K562 (cell line): ENCODE data around the gene RSBN1L. TPM values are rescaled to one million over a fixed set of nuclear protein-coding genes. Genes with fewer than 3 reads are reported as not detected.
A peak's percentile ranks its signal among the peaks of the same experiment; 100 is the strongest.

Experiments
- BRD4 ChIP-seq: fragments of 200-600 bp; sonication (generic); IDR thresholded peaks from 2 replicates; pipeline ENCODE4 v1.6.1; 2017; ENCODE audit warnings: inconsistent platforms
- ESRRA ChIP-seq: fragments of 450-650 bp; IDR thresholded peaks from 2 replicates; pipeline ENCODE4 v1.6.1; 2014; ENCODE audit warnings: low read depth, mild to moderate bottlenecking, moderate library complexity, borderline replicate concordance
- FIP1L1 ChIP-seq: fragments of 200-400 bp; formaldehyde crosslinking; IDR thresholded peaks from 2 replicates; pipeline ENCODE4 v1.6.1; 2018; ENCODE audit warnings: mild to moderate bottlenecking, low read depth, low read length; ENCODE audit not compliant: poor library complexity, severe bottlenecking
- FOXP1 ChIP-seq: sonication (generic); formaldehyde crosslinking; IDR thresholded peaks from 2 replicates; pipeline ENCODE4 v1.8.0; 2022; ENCODE audit warnings: mild to moderate bottlenecking, missing genetic modification reagents
- HDAC6 ChIP-seq: IDR thresholded peaks from 2 replicates; pipeline ENCODE4 v1.6.1; 2012; ENCODE audit warnings: low read depth, mild to moderate bottlenecking, control low read depth, inconsistent platforms, low read length, moderate library complexity
- HNRNPK ChIP-seq: fragments of 200-400 bp; formaldehyde crosslinking; IDR thresholded peaks from one replicate; pipeline ENCODE4 v1.6.1; 2018; ENCODE audit warnings: mild to moderate bottlenecking, low read depth, low read length; ENCODE audit not compliant: poor library complexity, severe bottlenecking
- JUNB ChIP-seq: fragments of 450-650 bp; formaldehyde crosslinking; conservative IDR thresholded peaks from 2 replicates; pipeline ENCODE4 v1.4.0; 2020; ENCODE audit warnings: mild to moderate bottlenecking
- LEF1 ChIP-seq: fragments of 450-650 bp; IDR thresholded peaks from 2 replicates; pipeline ENCODE4 v1.6.1; 2016; ENCODE audit warnings: mild to moderate bottlenecking
- PURB ChIP-seq: sonication (generic); formaldehyde crosslinking; IDR thresholded peaks from 2 replicates; pipeline ENCODE4 v1.9.0; 2021; ENCODE audit warnings: low read depth, mild to moderate bottlenecking, missing genetic modification reagents
- RBM22 ChIP-seq: fragments of 200-400 bp; formaldehyde crosslinking; IDR thresholded peaks from 2 replicates; pipeline ENCODE4 v1.6.1; 2018; ENCODE audit warnings: low read length, low read depth; ENCODE audit not compliant: poor library complexity, severe bottlenecking
- SETDB1 ChIP-seq: IDR thresholded peaks from one replicate; pipeline ENCODE4 v1.6.1; 2012; ENCODE audit warnings: low read length, control low read depth, inconsistent platforms
- SRSF7 ChIP-seq: fragments of 200-400 bp; formaldehyde crosslinking; optimal IDR thresholded peaks from 2 replicates; pipeline ENCODE3; 2017; ENCODE audit warnings: mild to moderate bottlenecking, low read depth, low read length
- TBL1XR1 ChIP-seq, 2 experiments: IDR thresholded peaks; 2 replicates each; pipeline ENCODE4 v1.6.1; 2012; ENCODE audit warnings: improper control_type of control experiment in 2 of 2, low read length in 2 of 2, mild to moderate bottlenecking in 1 of 2
- ZBTB12 ChIP-seq: fragments of 250-450 bp; sonication (Bioruptor Pico); IDR thresholded peaks from 2 replicates; pipeline ENCODE4 v1.4.0; 2020
- ZNF551 ChIP-seq: fragments of 250-450 bp; sonication (Bioruptor Pico); IDR thresholded peaks from 2 replicates; pipeline ENCODE4 v1.5.0; 2021; ENCODE audit warnings: mild to moderate bottlenecking, moderate library complexity
- ZNF589 ChIP-seq: fragments of 200-800 bp; sonication (Bioruptor generic); IDR thresholded peaks from 2 replicates; pipeline ENCODE4 v1.6.1; 2016; ENCODE audit warnings: low read depth, missing genetic modification characterization, missing compliant biosample characterization
- polyA plus RNA-seq, 8 experiments: library from polyadenylated mRNA; depleted of rRNA in 4 of 8; stranded (reverse) in 5 of 8; unstranded in 3 of 8; fragments of >200 nt; fragmentation: Nextera tagmentation in 2 of 8; fragmentation: Illumina TruSeq in 1 of 8; extraction: Ambion mirVana in 2 of 8; extraction: Trizol in 1 of 8; gene quantifications; 2 replicates each; pipeline versions ENCODE4 v1.2.1 to v1.2.3, GENCODE V29; 2011 to 2014; ENCODE audit warnings: inconsistent platforms in 1 of 8, missing spikeins in 1 of 8
- total RNA-seq, 7 experiments: library from RNA; depleted of rRNA in 6 of 7; stranded (reverse); fragments of >200 nt in 6 of 7; fragmentation: Illumina TruSeq in 2 of 7; extraction: Trizol in 2 of 7; gene quantifications; 2 replicates each; pipeline versions ENCODE4 v1.2.1 to v1.2.3, GENCODE V29; 2011 to 2021; ENCODE audit warnings: low replicate concordance in 1 of 7
- TF ChIP-seq, protein P1 (sequence below): fragments of 200-800 bp; sonication (Bioruptor generic); IDR thresholded peaks from 2 replicates; pipeline ENCODE4 v1.6.1; 2016; ENCODE audit warnings: missing genetic modification characterization, missing compliant biosample characterization
- TF ChIP-seq, protein P2 (sequence below): fragments of 450-650 bp; IDR thresholded peaks from 2 replicates; pipeline ENCODE4 v1.7.0; 2016; ENCODE audit warnings: borderline replicate concordance
- TF ChIP-seq, protein P3 (sequence below): fragments of 250-450 bp; sonication (Bioruptor Pico); IDR thresholded peaks from 2 replicates; pipeline ENCODE4 v1.5.0; 2020; ENCODE audit warnings: mild to moderate bottlenecking

The RSBN1L gene
- total and polyA plus RNA-seq, 9 of the 15 experiments (the other 6 are each of a cell fraction or from before 2014, with no cell fraction given): 6.2 to 35.2 (median 20.1) TPM

DNA sequence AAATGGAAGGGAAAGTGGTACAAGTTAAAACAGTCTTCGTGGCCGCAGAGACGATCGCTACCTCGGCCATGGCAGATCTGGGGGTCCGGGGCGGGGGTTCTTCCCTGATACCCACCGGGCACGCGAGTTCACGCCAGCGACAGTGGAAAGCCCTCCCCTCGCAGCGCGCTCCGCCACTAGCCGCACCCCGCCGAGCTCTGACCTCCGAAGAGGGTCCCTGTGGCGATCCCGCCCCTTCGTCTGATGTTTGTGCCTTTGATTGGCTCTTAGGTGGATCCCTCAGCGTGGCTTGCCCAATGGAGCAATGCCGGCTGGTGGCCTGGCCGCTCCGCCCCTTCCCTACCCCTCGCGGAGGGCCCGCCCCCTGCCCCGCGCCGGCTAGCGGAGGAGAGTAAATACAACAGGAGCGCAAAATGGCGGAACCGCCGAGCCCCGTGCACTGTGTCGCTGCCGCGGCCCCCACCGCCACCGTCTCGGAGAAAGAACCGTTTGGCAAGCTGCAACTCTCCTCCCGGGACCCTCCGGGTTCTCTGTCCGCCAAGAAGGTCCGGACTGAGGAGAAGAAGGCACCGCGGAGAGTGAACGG is at the start of gene RSBN1L (continued):
- TF ChIP-seq, protein P1, sequence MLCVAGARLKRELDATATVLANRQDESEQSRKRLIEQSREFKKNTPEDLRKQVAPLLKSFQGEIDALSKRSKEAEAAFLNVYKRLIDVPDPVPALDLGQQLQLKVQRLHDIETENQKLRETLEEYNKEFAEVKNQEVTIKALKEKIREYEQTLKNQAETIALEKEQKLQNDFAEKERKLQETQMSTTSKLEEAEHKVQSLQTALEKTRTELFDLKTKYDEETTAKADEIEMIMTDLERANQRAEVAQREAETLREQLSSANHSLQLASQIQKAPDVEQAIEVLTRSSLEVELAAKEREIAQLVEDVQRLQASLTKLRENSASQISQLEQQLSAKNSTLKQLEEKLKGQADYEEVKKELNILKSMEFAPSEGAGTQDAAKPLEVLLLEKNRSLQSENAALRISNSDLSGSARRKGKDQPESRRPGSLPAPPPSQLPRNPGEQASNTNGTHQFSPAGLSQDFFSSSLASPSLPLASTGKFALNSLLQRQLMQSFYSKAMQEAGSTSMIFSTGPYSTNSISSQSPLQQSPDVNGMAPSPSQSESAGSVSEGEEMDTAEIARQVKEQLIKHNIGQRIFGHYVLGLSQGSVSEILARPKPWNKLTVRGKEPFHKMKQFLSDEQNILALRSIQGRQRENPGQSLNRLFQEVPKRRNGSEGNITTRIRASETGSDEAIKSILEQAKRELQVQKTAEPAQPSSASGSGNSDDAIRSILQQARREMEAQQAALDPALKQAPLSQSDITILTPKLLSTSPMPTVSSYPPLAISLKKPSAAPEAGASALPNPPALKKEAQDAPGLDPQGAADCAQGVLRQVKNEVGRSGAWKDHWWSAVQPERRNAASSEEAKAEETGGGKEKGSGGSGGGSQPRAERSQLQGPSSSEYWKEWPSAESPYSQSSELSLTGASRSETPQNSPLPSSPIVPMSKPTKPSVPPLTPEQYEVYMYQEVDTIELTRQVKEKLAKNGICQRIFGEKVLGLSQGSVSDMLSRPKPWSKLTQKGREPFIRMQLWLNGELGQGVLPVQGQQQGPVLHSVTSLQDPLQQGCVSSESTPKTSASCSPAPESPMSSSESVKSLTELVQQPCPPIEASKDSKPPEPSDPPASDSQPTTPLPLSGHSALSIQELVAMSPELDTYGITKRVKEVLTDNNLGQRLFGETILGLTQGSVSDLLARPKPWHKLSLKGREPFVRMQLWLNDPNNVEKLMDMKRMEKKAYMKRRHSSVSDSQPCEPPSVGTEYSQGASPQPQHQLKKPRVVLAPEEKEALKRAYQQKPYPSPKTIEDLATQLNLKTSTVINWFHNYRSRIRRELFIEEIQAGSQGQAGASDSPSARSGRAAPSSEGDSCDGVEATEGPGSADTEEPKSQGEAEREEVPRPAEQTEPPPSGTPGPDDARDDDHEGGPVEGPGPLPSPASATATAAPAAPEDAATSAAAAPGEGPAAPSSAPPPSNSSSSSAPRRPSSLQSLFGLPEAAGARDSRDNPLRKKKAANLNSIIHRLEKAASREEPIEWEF: no peak
- no peak for TF ChIP-seq ZNF589 (CRISPR knock-in tag)
- peak; percentile 64; the same call in 1 of the 2 replicates for TF ChIP-seq FOXP1 (CRISPR knock-in tag)
- TF ChIP-seq, protein P2, sequence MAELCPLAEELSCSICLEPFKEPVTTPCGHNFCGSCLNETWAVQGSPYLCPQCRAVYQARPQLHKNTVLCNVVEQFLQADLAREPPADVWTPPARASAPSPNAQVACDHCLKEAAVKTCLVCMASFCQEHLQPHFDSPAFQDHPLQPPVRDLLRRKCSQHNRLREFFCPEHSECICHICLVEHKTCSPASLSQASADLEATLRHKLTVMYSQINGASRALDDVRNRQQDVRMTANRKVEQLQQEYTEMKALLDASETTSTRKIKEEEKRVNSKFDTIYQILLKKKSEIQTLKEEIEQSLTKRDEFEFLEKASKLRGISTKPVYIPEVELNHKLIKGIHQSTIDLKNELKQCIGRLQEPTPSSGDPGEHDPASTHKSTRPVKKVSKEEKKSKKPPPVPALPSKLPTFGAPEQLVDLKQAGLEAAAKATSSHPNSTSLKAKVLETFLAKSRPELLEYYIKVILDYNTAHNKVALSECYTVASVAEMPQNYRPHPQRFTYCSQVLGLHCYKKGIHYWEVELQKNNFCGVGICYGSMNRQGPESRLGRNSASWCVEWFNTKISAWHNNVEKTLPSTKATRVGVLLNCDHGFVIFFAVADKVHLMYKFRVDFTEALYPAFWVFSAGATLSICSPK: no peak
- peak; percentile 66; the same call in 1 of the 2 replicates for TF ChIP-seq ESRRA
- no peak for TF ChIP-seq JUNB (CRISPR knock-in tag)
- no peak for TF ChIP-seq BRD4
- no peak for TF ChIP-seq SRSF7
- no peak for TF ChIP-seq ZNF551 (CRISPR knock-in tag)
- TF ChIP-seq SETDB1: no peak
- no peak for TF ChIP-seq HNRNPK
- no peak; the same call in 1 of the 2 replicates for TF ChIP-seq LEF1
- 0 out of 4 replicates have a peak, but pooled peaks have one; percentile 8 to 34 for TF ChIP-seq TBL1XR1 (IDR thresholded peaks at IDR 0.05; ENCODE audit: low read length in 2 of 2)
- no peak for TF ChIP-seq HDAC6
- TF ChIP-seq FIP1L1: peak; percentile 38
- TF ChIP-seq PURB (CRISPR knock-in tag): no peak
- TF ChIP-seq, protein P3, sequence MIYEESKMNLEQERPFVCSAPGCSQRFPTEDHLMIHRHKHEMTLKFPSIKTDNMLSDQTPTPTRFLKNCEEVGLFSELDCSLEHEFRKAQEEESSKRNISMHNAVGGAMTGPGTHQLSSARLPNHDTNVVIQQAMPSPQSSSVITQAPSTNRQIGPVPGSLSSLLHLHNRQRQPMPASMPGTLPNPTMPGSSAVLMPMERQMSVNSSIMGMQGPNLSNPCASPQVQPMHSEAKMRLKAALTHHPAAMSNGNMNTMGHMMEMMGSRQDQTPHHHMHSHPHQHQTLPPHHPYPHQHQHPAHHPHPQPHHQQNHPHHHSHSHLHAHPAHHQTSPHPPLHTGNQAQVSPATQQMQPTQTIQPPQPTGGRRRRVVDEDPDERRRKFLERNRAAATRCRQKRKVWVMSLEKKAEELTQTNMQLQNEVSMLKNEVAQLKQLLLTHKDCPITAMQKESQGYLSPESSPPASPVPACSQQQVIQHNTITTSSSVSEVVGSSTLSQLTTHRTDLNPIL (CRISPR knock-in tag): no peak
- peak; percentile 67; the same call in 1 of the 2 replicates for TF ChIP-seq ZBTB12 (CRISPR knock-in tag)
- no peak for TF ChIP-seq RBM22
